GM15510 (cell line): ENCODE measurements around the gene BAG2.

Experiments
- POLR2A ChIP-seq: IDR thresholded peaks from 3 replicates; pipeline ENCODE4 v1.6.1; 2011; ENCODE audit warnings: borderline replicate concordance; ENCODE audit not compliant: insufficient read length; ENCODE audit errors: extremely low read depth

The BAG2 gene

GRCh38 chr6:57207872-57208271, 35.7 kb downstream of the BAG2 start:
- no peak for TF ChIP-seq POLR2A

GRCh38 chr6:57209030-57209429, 36.9 kb downstream of the BAG2 start:
- TF ChIP-seq POLR2A: no peak

GRCh38 chr6:57210060-57210459, 37.9 kb downstream of the BAG2 start:
- TF ChIP-seq POLR2A: no peak

- no peak for TF ChIP-seq POLR2A
These were observed 43.1 kb downstream of the BAG2 start for GRCh38 chr6:57215260-57215659.

- no peak for TF ChIP-seq POLR2A
These were observed 44.3 kb downstream of the BAG2 start for GRCh38 chr6:57216235-57217101.

GRCh38 chr6:57217270-57217669, 45.1 kb downstream of the BAG2 start:
- no peak for TF ChIP-seq POLR2A

- TF ChIP-seq POLR2A: no peak
These were observed 48.1 kb downstream of the BAG2 start for GRCh38 chr6:57220083-57220703.

GRCh38 chr6:57221191-57221935, 49.2 kb downstream of the BAG2 start:
- TF ChIP-seq POLR2A: no peak

- peak; percentile 82 for TF ChIP-seq POLR2A
These were observed 50.0 kb downstream of the BAG2 start, which contains the start of gene RAB23 for GRCh38 chr6:57221936-57222742. Gene RAB23, minus strand, starts transcription at chr6:57222307. Its CDS starts 11,927 bp downstream, at chr6:57210380.

- TF ChIP-seq POLR2A: no peak
These were observed 50.6 kb downstream of the BAG2 start for GRCh38 chr6:57222743-57223077.

- no peak for TF ChIP-seq POLR2A
These were observed 52.8 kb downstream of the BAG2 start for GRCh38 chr6:57224769-57225515.

- no peak for TF ChIP-seq POLR2A
These were observed 54.1 kb downstream of the BAG2 start for GRCh38 chr6:57226221-57226620.
